ENCODE results near the gene TNS1.

The TNS1 gene

DNA sequence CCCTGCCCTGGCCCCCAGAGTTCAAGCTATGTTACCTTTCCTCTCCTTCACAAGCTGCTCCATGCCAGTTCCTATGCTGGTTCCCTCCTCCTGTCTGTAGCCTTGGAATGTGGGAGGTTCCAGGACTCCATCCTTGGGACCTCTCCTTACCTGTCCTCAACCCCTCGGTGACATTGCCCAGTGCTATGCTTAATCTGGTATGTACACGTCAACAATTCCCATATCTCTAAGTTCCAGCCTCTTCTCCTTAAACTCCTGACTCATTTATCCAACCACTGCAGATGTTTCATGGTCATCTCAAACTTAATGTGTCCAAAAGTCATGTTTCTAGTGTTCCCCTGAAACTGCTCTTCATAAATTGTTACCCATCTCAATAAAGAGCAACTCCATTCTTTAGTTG, 160.8 kb downstream of the TNS1 start:
- DNase-seq = no peak

DNA sequence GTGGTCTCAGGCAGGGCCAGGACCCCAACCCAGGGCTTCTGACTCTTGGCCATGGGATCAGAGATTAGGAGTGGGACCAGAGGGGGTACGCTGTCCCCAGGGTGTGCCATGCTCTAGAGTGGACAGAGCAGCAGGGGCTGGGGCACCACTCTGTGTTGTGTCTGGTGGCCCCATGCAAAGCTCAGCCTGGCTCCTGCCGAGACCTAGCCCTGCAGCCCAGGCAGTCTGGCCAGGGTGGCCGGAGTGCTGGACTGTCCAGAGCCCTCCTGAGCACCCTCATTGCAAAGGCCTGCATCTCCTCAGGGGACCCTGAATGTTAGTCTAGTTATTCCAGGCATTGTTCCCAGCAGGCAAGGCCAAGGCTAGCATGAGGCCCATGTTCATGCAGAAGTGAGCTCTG, 162.3 kb downstream of the TNS1 start:
- no peak for DNase-seq

GRCh38 chr2:217839750-217840107, 163.1 kb downstream of the TNS1 start:
- no peak for DNase-seq

- no peak for DNase-seq
These were observed 163.6 kb downstream of the TNS1 start for GRCh38 chr2:217839073-217839749.

- DNase-seq = no peak
These were observed 164.4 kb downstream of the TNS1 start for GRCh38 chr2:217838409-217838831.

DNA sequence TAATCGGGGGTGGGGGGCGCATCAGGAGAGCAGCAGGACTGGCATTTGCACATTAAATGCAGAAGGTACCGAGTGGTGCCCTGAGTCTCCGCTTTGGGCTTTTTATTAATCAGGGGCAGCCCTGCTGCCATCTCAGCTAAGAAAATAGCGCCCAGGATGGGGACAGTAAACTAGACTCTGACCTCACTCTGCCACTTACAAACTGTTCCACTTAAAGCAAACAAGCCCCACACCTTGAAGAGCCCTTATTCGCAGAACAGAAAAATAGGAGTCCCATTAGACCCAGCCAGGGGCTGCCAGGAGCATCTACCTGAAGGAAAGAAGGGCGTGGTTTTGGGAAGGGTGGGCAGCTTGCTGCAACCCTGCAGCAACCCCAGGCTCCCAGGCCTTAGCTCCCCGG, 165.3 kb downstream of the TNS1 start:
- DNase-seq = no peak

- no peak for DNase-seq
These were observed 165.8 kb downstream of the TNS1 start for GRCh38 chr2:217836901-217837491.

- DNase-seq = no peak
These were observed 166.6 kb downstream of the TNS1 start for GRCh38 chr2:217835931-217836891.

DNA sequence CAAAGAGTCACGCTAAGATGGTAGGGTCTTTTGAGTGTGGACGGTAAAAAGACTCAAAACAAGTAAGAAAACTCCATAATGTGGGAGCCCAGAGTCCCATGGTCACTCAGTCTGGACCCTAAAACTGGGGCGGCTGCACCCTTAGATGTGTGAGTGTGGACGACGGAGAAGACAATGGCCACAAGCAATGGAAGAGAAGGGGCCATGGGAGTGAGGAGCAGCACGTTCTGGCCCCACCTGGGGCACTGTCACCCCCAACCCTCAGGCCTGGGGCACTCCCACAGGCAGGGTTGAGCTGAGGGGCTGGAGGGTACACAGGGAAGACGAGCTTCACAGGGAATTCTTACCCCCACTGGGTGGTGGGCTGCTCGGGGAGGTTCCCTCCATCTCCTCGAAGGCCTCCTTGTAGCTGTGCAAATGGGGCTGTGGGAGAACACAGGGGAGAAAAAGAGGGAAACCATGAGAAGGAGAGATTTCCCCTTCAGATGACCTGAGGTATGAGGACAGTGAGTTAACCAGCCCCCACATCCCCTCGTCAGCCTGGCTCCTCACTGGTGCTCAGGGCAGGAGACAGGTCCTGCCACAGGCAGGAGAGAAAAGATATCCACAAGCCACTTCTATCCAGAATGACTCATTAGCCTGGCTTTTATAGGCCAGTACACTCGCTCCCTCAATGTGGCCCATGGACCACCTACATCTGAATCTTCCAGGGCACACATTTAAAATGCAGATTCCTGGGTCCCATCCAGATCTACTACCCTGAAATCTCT, 167.9 kb downstream of the TNS1 start:
- no peak for DNase-seq

DNA sequence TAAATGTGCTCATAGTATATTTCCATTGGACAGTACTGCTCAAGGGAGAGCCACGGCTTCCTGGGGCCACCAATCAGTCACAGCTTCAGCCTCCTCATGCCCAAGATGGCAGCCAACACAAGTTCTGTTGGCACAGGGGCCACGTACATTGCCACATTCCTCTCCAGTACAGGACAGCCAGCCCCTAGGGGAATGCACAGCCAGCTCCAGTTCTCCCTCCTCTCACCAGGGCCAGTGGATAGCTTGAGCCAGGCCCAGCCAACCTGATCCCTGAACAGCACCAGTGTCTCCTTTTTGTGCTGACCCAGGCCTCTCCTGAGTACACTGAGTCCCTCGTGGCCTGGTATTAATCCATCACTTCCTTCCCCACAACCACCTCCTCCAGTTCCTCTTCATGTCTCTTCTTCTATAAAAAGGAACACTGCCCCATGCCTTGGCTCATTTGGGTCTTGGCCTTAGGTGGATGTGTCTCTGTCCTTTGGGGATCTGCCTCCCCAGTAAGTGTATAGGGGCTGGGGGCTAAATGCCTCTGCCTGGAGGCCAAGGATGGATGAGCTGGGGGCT, 168.7 kb downstream of the TNS1 start:
- DNase-seq = no peak

GRCh38 chr2:217833439-217833838, 169.4 kb downstream of the TNS1 start:
- DNase-seq = no peak

GRCh38 chr2:217832987-217833386, 169.8 kb downstream of the TNS1 start:
- no peak for DNase-seq

DNA sequence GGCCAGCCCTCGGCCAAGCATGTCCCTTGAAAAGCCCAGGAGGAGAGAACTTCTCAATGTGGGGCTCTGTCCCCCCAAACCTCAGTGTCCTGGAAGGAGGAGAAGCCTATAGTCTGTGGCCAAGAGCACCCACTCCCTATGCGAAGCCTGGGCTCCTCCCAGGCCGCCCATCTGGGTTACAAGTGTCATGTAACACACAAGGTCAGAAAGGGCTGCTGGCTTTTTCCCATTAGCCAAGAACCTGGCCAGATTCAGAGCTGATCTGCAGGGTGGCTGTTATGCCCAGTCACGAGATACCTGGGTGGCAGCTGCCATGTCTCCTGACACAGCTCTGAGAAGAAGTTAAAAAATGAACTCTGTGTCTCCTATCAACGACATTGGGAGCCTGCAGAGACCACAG, 170.7 kb downstream of the TNS1 start:
- DNase-seq = no peak

DNA sequence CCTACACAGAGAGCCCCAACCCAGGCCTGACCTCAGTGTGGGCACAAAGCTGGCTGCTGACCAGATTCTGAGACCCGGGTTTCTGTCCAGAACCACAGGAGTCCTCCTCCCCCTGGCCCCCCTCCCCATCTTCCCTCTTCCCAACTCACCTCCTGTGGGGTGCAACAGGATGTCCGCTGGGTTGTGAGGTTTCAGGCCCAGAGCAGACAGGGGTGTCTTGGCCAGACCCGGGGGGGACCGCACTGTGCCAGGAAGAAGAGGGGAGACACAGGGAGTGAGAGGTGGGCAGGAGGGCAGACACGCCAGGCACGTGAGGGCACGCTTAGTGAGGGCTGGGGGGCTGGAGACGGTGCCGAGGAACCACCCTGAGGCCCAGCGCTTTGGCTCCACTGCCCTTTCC, 171.5 kb downstream of the TNS1 start:
- DNase-seq = no peak

GRCh38 chr2:217830807-217831206, 172.0 kb downstream of the TNS1 start:
- DNase-seq = no peak

DNA sequence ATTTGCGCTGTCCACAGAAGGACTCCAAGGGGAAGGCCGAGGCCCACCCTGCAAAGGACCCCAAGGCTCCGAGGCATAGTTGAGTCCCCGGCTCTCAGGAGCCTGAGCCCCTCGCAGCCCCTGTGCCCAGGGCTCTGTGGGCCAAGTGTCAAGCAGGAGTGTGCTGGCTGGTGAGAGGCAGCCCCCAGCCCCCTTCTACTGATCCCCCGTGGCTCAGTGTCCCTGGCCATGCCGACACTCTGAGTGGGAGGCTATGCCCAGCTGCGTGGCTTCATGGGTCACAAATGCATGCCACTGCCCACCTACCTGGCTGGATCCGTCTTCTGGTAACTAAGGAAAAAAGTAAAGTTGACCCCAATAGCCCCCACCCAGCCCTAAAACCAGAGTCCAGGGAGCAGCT, 172.7 kb downstream of the TNS1 start:
- DNase-seq = no peak

GRCh38 chr2:217829420-217829819, 173.4 kb downstream of the TNS1 start:
- no peak for DNase-seq

DNA sequence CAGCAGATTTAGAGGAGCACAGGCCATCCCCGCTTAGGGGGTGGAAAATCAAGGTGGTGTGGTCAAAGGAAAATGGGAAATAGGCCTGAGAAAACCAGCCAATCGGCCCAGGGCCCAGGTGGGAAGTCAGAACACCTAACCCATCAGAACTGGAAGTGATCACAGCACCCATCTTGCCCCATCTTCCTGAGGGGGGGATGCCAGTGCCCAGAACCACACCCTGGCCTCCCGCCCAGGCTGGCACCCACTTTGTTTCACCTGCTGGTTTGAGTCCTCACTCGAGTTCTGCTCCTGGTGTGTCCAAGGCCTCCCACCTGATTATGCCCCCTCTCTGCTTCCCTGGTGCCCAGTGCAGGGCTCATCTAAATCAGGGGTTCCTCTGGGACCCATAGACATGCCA, 174.5 kb downstream of the TNS1 start:
- no peak for DNase-seq

GRCh38 chr2:217827430-217828201, 175.2 kb downstream of the TNS1 start:
- no peak for DNase-seq

- no peak for DNase-seq
These were observed 175.8 kb downstream of the TNS1 start for GRCh38 chr2:217826991-217827390.

DNA sequence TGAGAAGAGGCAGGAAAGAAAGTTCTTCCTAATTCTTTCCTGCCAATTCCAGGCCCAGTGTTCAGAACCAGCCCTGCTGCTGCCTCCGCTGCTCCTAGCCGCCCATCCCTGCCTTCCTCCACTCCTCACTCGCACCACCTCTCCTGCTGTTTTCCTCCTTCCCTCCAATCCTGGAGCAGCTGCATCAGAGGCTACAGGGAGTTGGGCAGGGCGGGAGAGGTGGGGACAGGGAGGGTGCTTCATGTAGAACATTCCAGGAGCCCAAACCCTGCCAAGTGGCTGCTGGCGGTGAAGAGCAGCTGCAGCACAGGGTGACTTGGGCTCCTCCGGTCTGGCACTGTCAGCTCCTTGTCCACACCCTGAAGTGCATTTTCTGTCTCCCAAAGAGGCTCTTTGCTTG, 176.3 kb downstream of the TNS1 start:
- no peak for DNase-seq

Measured in CD4-positive, alpha-beta T cell treated with Interleukin-17A for 1 hour (primary cell).